Activated CD4-positive, CD25-positive, alpha-beta regulatory T cell treated with anti-CD3 and anti-CD28 coated beads, Interleukin-2, amount 50 U/mL, for 72 hours (primary cell): ENCODE results near the gene TESK2.
"Not testable (repeated sequence)": the region's sequence is repeated elsewhere in the genome, so short reads cannot be mapped to it uniquely, and the experiment has no call there.

Experiments
- DNase-seq: peaks from one replicate; pipeline ENCODE4 v3.0.0; 2021

The TESK2 gene

GRCh38 chr1:45510036-45510971 is 19.3 kb upstream of the TESK2 start:
- no peak for DNase-seq

GRCh38 chr1:45508295-45509151 is 17.6 kb upstream of the TESK2 start:
- no peak for DNase-seq

- no peak for DNase-seq
Observed at GRCh38 chr1:45507893-45508292, 16.9 kb upstream of the TESK2 start.

- no peak for DNase-seq
Observed at GRCh38 chr1:45507195-45507594, 16.2 kb upstream of the TESK2 start.

GRCh38 chr1:45503462-45504360 is 12.7 kb upstream of the TESK2 start:
- no peak for DNase-seq

GRCh38 chr1:45501505-45501859 is 10.5 kb upstream of the TESK2 start:
- no peak for DNase-seq

- DNase-seq = no peak
Observed at GRCh38 chr1:45499415-45499769, 8.4 kb upstream of the TESK2 start.

GRCh38 chr1:45498279-45498678 is 7.3 kb upstream of the TESK2 start:
- DNase-seq = no peak

- DNase-seq = no peak
Observed at GRCh38 chr1:45493116-45493697, 2.2 kb upstream of the TESK2 start.

- DNase-seq = no peak
Observed at GRCh38 chr1:45492691-45493090, 1.7 kb upstream of the TESK2 start.

GRCh38 chr1:45491487-45492260 is 711 bp upstream of the TESK2 start:
- DNase-seq = no peak

GRCh38 chr1:45490121-45490625 is 790 bp downstream of the TESK2 start:
- DNase-seq = no peak

- DNase-seq = peak; percentile 54
Observed at GRCh38 chr1:45489379-45489778, 1.6 kb downstream of the TESK2 start.

GRCh38 chr1:45488666-45489377 is 2.1 kb downstream of the TESK2 start:
- DNase-seq = no peak

- no peak for DNase-seq
Observed at GRCh38 chr1:45485949-45486348, 5.0 kb downstream of the TESK2 start.

GRCh38 chr1:45479039-45479748 is 11.8 kb downstream of the TESK2 start:
- no peak for DNase-seq

GRCh38 chr1:45478121-45478814 is 12.7 kb downstream of the TESK2 start:
- no peak for DNase-seq

GRCh38 chr1:45477646-45478045 is 13.3 kb downstream of the TESK2 start:
- no peak for DNase-seq

- DNase-seq = not testable (repeated sequence)
Observed at GRCh38 chr1:45474194-45474593, 16.8 kb downstream of the TESK2 start.

GRCh38 chr1:45473302-45473701 is 17.7 kb downstream of the TESK2 start:
- no peak for DNase-seq
